ENCODE data around the gene GREB1. TPM values are rescaled to one million over a fixed set of nuclear protein-coding genes. Genes with fewer than 3 reads are reported as not detected.
"Not testable (repeated sequence)": the region's sequence is repeated elsewhere in the genome, so short reads cannot be mapped to it uniquely, and the experiment has no call there.

GREB1 gene
- total RNA-seq, 1 donor from 2014 or later = 0.30 TPM

DNA sequence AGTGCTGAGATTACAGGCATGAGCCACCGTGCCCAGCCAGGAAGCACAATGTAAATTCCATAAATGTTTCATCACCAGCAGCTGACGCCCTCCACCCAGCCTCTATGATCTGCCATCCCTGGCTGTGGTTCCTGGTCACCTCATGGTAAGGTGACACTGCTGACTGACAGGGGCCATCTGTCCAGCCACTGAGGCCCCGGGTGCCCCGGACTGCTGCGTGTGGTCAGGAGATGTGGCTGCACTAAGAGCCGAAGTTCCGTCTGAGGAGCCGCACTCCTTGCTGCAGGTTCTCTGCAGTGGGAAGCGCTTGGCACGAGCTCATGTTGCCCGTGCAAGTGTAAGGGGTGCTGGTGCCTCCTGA lies 125.2 kb downstream of the GREB1 start:
- intact Hi-C loops (cut with micrococcal nuclease) = no loop called here

DNA sequence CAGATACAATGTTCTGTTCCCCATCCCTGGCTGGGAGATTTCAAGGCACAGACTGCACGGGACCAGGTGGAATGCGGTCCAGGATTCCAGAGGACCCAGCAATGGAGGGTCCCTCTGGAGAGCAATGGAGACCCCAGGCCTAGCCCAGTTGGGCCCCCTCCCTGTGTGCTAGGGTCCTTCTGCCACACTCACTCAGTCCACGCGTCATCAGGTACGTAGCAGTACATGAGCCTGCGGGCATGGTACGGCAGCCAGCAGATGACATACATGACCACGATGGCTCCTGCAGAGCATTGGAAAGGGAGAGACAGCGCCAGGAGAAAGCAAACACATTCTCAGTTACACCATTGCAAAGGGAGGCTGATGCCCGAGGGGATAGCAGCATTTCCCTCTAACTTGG lies 126.0 kb downstream of the GREB1 start:
- intact Hi-C loops (cut with micrococcal nuclease) = no loop called here

DNA sequence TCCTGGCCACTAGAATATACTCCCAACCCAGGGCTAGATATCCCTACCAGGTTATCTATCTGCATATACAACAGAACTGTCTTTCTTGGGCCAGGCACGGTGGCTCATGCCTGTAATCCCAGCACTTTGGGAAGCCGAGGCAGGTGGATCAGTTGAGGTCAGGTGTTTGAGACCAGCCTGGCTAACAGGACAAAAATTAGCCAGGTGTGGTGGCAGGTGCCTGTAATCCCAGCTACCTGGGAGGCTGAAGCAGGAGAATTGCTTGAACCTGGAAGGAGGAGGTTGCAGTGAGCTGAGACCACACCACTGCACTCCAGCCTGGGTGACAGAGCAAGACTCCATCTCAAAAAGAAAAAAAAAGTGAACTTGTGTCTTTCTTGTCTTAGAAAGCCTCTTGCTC lies 126.6 kb downstream of the GREB1 start:
- intact Hi-C loops (cut with micrococcal nuclease) = not testable (repeated sequence)

DNA sequence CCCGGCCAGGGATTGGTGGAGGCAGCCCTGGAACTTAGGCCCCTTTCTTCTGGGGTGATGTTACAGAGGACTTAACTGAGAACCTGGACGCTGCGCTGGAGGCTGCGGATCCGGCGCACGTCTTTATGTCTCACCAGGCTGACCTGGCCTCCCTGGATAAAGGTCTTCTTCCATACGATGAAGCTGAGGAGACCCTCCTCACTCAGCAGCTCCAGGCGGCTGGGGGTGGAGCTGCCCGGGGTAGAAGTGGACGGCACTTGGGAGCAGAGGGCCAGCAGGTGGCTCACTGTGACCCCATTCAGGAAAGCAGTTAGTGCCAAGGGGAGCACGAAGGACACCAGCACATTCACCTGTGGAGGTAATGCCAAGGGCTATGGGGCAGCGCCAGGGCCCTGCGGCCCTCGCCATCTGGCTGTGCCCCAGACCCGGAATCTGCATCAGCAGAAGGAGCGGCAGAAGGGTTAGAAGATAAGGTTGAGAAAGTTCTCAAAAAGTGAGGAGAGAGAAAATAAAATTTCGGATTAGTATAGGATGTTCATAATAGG lies 128.1 kb downstream of the GREB1 start:
- intact Hi-C loops (cut with micrococcal nuclease) = no loop called here

DNA sequence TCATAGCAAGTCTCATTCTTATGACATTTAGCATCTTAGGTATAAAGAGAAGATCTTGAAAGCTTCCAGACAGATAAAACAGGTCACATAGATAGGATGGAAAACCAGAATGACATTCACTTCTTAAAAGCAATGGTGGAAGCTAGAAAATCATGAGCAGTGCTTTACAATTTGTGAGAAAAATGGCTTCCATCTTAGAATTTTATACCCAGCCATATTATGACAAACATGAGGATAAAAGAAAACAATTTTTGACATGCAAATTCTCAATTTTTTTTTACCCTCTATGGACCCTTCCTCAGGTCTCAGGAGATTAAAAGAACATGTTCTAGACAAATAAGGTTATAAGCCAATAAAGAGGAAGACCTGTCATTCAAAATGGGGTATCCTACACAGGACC lies 129.0 kb downstream of the GREB1 start:
- intact Hi-C loops (cut with micrococcal nuclease) = no loop called here

DNA sequence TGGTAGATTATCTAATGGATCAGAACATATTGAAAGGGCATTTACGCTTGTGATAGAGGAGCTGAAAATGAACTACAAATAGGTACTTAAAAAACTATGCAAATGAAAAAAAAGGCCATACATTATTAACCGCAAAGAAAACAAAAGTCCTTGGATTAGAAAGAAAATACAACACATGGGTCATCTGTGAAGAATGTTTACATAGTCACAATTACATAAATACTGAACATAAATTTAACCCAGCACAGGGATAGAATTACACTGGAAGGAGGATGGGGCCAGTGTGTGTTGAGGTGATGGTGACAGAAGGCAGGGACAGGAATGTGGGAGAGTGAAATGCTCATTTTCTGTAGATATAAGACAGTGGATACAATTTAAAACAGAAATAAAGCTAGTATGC lies 129.6 kb downstream of the GREB1 start:
- intact Hi-C loops (cut with micrococcal nuclease) = no loop called here

DNA sequence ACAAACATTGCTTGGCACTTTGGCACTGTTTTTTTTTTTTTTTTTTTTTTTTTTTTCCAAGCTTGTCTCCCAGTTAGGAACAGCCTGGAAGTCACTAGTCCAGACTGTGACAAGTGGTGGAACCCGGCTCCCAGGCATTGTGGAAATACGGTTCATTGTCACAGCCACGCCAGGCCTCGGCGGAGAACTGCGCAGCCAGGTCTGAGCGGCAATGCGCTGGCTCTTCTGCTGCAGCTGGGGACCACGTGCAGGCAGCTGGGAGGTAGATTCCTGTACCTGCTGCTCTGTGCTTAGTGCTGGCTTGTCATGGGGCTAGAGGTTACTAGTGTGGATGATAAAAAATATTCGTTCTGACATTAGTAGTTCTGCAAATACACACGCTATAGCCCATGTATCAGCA lies 131.2 kb downstream of the GREB1 start:
- intact Hi-C loops (cut with micrococcal nuclease) = no loop called here

DNA sequence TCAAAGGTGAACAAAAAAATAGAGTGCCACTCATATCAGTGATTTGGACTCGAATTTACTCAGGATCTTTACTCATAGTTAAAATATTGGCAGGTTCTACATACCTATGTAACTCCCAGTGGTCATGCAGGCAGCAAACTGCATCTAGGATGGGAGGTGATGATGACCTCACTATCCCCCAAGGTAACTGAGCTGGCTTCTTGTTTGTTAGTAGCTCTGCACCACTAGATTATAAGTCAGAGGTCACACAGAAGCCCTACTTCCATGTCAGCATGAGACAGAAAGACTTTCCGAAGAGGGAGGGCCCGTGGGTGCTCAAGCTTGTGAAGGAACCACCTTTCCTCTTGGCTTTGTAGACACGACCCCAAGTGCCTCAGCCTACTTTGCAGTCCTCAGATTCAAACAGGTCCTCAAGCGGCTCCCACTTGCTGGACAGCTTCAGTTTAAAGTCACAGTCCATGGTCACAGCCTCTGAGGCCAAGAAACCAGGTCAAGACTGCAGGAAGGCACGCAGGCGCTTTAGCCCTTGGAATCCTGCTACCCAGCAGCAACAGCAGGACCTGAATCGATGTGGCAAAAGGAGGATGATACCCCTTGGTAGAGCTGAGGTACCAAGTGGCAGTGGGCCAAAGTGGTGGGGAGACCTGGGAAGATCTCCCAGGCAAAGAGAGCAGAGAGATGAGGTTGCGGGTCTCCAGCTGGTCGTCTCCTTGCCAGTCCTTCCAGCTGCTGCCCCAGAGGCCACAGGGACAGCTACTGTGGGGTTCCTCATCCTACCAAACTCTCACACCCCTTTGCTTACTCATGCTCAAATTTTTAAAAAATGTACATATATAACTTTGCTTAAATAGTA lies 131.9 kb downstream of the GREB1 start:
- intact Hi-C loops (cut with micrococcal nuclease) = no loop called here

DNA sequence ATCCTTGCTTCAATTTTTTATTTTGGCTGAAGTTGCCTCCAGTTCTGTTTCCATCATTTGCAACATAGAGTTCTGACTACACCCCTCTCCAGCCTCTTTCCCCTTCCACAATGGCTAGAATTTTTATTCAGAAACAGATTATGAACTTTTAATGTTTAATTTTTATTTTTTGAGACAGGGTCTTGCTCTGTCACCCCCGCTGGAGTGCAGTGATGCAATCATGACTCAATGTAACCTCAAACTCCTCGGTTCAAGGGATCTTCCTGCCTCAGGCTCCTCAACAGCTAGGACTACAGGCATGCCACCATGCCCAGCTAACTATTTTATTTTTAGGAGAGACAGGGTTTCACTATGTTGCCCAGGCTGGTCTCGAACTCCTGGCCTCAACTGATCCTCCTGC lies 133.3 kb downstream of the GREB1 start:
- intact Hi-C loops (cut with micrococcal nuclease) = no loop called here

DNA sequence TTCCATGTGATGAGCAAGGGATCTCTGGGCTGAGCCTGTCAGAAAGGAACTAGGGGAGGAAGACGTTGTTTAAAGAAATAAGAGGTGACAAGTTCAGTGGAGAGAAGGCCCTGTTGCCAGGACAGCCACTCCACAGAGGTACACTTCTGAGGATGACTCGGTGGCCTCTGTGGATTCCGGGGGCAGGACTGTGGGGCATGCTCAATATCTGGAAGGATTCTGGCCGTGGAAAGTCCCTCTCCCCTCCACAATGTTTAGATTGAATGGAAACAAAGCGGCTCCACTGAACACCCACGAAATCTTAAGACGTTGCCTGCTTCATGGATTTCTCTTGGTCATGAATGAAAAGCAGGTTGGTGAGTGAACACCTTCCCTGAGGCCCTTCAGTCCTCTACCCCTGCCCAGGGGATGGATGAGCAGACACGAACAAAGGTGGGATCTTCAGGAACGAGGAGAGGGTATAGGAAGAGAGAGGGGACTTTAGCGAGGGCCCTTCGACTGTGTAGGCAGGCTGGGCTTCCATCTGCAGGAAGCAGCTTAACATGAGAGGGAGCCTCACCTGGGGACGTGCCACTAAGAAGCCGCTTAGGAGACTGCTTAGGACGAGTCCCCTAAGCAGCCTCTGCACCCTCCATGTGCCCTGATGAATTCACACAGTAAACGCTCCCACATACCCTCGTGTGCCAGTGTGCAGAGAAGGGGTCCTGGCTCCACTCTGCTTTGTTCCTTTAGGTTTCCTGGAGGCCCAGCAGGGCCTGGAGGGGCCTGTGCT lies 134.2 kb downstream of the GREB1 start:
- intact Hi-C loops (cut with micrococcal nuclease) = no loop called here

DNA sequence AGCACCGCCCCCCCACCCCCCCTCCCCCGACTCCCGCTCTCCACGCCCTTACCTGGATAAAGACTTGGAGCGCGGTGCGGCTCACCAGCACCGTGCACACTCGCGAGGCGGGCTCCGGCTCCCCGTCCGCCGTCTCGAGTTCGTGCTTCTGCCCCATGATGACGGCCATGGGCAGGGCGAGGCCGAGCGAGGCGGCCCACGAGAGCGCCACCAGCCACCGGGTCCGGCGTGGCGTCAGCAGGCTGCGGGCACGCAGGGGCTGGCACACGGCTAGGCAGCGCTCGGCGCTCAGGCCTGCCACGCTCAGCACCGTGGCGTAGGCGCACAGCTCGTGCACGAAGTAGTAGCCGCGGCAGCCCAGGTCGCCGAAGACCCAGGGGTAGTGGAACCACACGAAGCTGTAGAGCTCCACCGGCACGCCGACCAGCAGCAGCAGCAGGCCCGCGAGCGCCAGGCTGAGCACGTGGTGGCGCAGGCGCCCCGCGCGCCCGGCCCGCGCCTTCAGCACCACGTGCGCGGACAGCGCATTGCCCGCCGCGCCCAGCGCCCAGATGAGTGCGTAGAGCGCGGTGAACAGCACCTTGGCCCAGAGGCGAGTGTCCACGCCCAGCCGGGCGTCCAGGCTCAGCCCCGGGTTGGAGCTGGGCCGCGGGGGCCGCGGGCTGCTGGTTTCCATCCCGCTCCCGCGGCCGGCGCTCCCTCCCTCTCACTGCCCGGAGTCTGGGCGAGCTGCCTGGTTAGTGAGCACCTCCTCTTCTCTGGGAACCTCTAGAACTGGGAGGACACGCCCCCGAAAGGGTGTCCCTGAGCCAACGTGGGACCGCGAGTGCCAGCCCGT lies 135.8 kb downstream of the GREB1 start, which contains the start of gene NTSR2:
Gene NTSR2 (minus strand): TSS at position 742 of the 838 bp plus-strand sequence. CDS start 66 bp downstream, at position 676.
- intact Hi-C loops (cut with micrococcal nuclease) = no loop called here

DNA sequence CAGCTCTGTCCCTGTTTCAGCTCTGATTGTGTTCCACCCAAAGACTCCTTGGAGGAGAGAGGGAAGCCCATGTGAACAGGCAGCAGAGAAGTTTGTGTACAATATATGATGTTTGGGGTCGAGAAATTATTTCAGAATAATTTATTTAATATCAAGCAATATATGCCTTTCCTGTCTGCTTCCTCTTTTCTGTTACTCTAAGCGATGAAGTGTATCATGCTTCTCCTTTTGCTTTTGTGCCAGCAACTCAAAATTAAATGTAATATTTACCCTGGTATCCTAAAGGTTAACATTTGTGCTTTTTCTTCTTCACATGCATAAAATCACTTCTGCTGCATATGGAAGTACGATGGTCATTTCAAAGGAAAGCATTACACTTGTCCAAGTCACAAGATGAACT lies 138.6 kb downstream of the GREB1 start:
- intact Hi-C loops (cut with micrococcal nuclease) = no loop called here

DNA sequence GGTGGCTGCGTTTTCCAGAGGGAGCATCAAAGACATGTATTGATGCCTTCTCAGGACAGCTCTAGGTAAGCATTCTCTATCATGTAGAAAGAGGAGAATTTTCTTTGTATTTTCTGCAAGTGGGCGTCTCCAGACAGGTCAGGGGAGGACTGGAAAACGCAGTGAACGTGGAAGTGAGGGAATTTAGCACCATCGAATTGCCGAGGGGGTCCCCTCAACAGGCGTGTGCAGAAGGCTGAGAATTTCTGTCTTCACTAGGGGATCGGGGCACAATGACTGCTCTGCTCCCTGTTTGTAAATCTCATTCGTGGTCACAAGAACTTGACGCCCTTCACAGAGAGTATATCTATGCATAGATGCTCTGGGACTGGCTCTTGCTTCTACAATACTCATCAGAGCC lies 141.1 kb downstream of the GREB1 start:
- intact Hi-C loops (cut with micrococcal nuclease) = no loop called here

DNA sequence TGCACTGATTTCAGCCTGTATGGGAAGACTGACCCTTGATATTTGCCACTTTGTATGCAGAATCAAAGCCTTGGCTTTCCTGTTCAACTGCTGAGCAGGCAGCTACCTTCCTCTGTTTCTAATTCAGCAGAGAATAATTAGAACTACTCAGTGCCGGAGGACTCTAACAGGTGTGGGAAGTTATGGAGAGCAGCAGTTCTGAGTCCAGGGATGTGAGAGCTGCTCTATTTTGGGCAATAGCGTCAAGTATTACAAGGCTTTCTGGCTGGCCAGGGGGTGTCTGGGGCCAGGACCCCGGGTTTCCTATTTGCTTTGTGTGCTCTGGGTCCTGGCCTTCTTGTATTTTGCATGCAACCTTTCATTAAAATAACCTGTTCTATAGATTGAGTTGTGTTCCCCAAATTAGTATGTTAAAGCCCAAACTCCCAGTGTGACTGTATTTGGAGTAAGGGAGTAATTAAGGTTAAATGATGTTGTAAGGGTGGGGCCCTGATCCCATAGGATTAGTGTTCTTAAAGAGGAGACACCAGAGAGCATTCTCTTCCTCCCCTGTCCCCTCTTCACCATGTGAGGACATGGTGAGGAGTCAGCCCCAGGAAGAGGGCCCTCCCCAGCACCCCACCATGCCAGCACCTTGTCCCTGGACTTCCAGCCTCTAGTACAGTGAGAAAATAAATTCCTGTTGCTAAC lies 141.7 kb downstream of the GREB1 start:
- intact Hi-C loops (cut with micrococcal nuclease) = no loop called here

DNA sequence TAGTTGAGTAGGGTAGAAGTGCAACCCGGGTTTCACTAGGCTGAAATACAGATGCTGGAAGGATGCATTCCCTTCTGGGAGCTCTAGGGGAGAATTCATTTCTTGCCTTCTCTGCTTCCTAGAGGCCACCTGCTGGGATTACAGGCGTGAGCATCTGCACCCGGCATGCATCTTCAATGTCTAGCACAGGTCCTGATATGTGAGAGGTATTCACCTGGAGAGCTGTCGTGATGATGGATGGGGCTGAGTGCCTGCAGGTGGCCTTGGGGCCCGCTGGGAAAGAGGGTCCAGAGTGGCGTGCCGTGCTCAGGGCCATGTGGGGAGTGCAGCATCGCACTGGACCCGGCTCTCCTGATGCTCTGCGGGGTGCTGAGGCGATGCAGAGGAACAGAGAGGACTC lies 142.8 kb downstream of the GREB1 start:
- intact Hi-C loops (cut with micrococcal nuclease) = no loop called here

DNA sequence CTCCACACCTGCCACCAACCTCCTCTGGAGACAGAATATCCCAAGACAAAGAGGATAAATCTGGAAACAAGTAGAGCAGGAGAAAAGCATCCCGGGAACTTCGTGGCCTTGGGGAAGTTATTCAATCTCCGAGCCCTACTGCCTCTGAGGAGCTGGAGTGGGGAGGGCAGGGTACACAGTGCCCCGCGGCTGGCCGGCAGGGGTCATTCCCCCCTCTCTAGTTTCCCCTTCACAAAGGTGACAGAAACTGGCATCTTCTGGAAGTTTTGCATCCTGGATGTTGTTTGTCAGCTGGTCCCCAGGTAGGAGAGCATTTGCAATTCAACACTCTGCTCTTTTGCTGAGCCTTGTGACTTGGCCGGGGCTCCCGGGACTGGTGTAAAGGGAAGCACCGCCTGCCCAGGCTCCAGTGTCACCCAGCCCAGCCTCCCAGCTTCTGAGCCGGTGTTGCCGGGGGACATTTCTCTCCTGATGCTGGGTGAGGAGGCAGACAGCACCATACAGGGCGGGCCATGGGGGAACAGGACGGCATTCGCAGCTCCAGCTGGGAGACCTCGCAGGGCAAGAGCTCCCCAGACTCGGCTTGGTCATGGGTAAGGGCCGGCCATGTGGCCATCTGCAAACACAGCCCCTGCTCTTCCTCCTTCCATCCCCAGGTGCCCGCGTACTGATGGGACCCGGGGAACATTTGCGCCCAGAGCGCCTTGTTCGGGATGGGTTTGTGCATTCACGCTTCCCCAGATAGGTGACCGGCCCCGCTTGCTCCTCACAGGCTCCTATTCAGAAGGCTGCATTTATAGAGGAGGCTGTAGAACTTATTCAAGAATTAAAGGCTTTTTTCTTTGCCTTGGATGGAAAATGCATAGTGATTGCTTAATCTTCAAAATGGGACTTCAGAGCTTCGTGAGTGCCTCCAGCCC lies 143.6 kb downstream of the GREB1 start:
- intact Hi-C loops (cut with micrococcal nuclease) = no loop called here

DNA sequence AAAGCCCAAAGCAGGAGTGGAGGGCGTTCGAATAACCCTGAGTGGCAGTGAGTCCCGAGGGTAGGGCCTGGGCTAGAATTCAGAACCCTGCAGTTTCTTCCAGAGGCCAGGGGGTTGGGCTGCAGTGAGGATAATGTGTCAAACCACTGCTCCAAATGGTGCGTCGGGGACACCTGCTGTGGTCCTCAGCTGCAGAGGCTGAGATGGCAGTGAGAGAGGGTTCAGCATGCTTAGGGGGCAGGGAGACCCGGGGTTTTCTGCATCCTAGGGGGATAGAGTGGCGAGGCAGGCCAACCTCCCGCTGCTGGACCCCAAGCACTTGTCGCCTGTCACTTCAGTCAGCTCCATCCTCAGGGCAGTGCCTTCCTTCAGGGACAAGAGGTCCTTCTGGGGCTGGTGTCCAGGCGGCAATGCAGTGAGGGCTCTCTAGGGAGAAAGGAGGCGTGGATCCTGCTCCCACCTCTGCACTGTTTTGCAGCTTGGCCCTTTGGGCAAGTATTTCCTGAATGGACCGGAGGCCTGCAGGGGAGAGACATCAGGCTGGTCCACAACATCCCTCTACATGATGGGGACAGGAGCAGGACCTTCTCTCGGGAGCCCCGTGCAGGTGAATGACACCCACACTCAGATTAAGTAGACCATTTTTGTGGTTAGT lies 144.6 kb downstream of the GREB1 start:
- intact Hi-C loops (cut with micrococcal nuclease) = no loop called here

DNA sequence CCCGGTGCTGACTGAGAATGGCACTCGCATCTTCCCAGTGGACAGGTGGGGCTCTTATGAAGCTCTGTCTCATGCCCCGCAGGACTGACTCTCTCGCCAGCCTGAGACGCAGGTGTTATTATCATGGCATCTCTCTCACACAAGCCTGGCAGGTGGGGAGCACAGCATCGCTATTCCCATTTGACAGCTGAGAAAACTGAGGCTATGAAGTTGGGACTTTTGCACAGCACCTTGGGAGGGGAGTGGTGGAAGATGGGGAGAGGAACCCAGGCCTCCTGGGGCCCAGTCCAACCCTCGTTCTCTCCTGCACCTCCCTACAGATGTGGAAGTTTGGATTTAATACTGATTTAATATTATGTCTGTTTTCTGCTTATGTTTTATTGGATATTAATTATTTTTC lies 145.2 kb downstream of the GREB1 start:
- intact Hi-C loops (cut with micrococcal nuclease) = no loop called here

DNA sequence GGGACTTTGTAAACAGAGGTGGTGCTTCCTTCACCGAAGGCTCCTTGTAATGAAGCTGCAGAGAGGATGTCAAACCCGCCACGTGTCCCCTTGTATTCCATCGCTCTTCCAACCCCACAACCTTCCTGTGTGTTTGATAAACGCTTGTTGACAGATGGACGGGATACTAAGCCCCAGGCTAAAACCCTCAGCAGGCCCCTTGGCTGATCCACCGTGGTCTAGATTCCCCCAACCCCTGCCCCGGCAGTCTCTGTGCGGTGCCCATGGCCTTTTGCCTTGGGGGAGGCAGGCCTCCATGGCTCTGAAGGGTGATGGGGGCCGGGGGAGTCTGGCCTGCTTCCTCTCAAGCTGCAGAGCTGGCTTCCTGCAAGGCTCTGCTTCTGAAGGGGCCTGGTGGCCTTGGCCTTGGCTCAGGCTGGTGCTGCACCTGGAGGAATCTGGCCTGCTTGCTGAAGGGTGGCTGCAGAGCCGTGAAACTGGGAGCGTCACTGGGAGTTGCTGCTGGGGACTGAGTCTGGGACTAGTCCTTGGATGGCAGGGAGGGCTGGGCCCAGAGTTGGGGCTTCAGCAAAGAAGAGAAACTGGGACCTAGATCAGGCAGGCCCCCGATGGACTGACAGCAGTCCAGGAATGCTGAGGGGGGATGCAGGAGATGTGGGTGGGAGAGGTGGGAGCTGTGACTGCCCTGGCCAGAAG lies 145.8 kb downstream of the GREB1 start:
- intact Hi-C loops (cut with micrococcal nuclease) = no loop called here
